Head of caudate nucleus (tissue), 42 donors: ENCODE data around the gene AK8.

Experiments
- DNase-seq, 42 donors: peaks; one replicate each; pipeline versions ENCODE4 v3.0.0 to v3.0.0-alpha.2; 2020 to 2021; ENCODE audit warnings: mixed read lengths in 7 of 42
- intact Hi-C: fragments of 100-400 bp; cut with DNase I; formaldehyde crosslinking; loops from one replicate; pipeline ENCODE4 v1.15.0; 2022

The AK8 gene

GRCh38 chr9:132864691-132865090 is 13.4 kb downstream of the AK8 start:
- DNase-seq: no peak
- intact Hi-C loops: no loop called here

DNA sequence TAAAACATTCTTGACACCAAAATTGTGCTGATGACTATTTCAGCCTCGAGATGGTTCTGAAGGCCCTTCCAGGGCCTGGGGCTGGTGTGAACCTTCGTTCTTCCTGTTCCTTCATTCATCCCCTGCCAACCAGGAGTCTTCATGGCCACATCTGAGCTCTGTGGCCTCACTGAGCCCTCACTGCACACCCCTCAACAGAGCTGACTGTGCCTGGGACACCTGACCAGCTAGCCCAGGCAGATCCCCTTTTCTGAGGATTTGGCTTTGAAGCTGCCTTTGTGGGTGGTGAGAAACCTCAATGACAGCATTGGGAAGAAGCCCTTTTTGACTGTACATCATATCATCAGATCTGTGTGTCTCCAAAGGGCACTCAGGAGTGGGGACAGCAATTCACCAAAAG is 13.8 kb downstream of the AK8 start:
- no peak for DNase-seq
- intact Hi-C loops: no loop called here

DNA sequence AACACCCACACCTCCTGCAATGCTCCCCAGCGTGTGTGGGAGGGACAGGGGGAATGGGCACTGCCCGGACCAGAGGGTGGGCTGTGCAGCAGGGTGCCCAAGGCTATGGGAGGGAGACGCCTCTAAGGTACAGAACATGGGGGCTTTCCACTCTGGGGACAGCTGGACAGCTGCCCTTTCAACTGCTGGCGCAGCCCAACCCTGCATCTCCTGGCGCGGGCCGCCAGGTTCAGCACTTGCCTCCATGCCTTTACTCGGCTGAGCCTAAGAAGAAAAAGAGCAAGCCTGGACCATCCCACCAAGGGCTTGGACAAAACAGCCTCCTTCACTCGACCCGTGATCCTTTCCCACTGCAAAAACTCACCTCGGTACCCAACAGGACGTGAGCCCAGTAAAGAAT is 15.0 kb downstream of the AK8 start:
- intact Hi-C loops: no loop called here
- DNase-seq: no peak

GRCh38 chr9:132862533-132862932 is 15.6 kb downstream of the AK8 start:
- intact Hi-C loops: no loop called here
- DNase-seq: no peak

DNA sequence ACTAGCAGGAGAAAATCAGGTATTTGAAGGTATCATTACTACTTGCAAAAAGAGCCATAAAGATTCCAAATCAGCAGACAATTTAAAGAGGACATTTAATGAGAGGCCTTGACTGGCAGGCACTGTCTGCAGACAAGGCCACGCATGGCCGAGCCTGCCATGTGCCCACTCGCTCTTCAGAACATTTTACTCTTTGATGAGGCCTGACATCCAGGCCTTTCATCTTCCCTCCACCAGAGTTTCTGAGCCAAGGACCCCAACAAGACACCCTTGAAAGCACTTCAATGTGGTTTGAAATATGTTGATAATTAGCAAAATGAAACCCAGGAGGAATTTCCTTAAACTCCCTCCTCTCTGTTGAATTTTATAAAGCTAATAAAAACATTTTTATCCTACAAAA is 16.4 kb downstream of the AK8 start:
- DNase-seq: no peak

DNA sequence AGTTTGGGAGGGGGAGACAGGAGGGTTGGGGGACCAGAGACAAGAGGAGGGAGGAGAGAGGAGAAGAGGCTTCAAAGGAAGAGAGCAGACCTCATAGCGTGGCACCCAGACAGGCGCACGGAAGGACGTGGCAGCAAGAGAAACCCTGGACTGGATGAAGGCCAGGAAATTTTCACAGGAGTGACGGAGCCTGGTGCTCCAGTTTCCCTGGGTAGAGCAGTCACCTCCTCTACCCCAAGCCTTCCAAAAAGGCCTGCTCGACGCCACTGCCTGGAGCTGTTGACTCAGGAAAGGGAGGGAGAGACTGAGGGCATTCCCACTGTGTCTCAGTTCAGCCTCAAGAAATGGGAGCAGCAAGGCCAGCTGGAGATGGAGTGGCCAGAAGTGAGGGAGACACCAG is 19.3 kb downstream of the AK8 start:
- DNase-seq: no peak
- intact Hi-C loops: no loop called here

More for the DNA sequence above, 16.4 kb downstream of the AK8 start:
- intact Hi-C loops: no loop called here

DNA sequence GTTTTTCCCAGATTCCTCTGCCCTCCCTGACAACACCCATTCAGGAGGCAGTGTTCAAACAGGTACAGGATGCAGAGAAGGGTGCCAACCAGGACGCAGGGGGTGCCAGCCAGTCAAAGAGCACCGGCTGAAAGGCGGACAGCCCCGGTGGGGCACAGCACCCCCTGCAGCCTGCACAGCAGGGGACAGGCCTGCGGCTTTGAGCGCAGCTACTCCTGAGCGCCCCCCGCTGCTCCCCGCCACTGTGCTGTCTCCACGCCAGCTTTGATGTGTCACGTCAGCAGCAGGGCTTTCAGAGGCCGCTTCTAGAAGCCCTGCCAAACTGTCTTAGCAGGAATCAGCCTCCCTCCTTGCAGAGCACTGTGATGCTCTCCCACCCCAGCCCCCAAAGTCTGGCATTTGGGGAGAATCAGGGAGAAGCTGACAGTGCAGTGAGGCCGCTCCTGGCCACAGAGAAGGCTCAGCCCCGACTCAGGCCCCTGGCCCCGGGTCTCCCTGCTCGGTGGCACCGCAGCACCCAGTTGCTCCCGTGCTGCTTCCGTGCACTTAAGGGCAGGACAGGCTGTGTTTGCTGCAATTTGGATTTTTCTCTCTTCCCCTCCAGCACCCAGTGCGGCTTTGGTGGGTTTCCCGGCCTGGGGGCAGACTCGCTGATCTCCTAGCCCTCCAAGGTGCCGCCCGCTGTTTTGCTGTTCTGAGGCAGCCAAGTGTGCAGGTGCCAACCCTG is 20.3 kb downstream of the AK8 start:
- intact Hi-C loops: no loop called here
- DNase-seq: no peak

- intact Hi-C loops: no loop called here
- DNase-seq: peak in 7 of 42 donors; percentile 11 to 63 (median 29)
Observed at GRCh38 chr9:132857031-132857430, 21.1 kb downstream of the AK8 start.

GRCh38 chr9:132855904-132856303 is 22.2 kb downstream of the AK8 start:
- DNase-seq: no peak

DNA sequence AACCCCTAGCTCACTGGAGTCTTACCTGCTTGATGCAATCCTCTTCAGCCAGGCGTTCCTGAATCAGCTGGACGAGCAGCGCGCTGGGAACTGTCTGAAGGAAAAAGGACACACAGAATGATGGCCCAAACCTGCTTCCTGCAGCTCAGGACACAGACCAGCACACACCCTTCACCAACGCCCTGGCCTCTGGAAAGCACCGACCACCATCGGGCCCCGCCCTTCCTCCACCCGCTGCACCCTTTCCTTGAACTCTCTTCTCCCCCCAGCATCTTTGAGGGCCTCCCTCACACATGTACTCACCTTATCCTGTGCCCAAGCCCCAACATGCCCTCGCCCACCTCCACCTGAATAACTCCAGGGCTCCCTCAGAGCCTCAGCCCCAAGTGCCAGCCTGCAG is 23.3 kb downstream of the AK8 start:
- intact Hi-C loops: no loop called here
- DNase-seq: no peak

More at GRCh38 chr9:132855904-132856303, 22.2 kb downstream of the AK8 start:
- intact Hi-C loops: no loop called here

DNA sequence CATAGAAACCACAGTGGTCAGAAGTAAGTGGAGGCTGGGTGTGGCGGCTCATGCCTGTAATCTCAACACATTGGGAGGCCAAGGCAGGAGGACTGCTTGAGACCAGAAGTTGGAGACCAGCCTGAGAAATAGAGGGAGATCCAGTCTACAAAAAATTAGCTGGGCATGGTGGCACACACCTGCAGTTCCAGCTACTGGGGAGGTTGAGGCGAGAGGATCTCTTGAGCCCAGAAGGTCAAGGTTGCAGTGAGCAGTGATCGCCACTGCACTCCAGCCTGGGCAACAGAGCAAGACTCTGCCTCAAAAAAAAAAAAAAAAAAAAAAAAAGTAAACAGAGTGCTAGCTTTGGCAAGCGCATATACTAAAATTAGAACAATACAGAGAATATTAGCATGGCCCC is 24.6 kb downstream of the AK8 start:
- intact Hi-C loops: no loop called here
- no peak for DNase-seq

DNA sequence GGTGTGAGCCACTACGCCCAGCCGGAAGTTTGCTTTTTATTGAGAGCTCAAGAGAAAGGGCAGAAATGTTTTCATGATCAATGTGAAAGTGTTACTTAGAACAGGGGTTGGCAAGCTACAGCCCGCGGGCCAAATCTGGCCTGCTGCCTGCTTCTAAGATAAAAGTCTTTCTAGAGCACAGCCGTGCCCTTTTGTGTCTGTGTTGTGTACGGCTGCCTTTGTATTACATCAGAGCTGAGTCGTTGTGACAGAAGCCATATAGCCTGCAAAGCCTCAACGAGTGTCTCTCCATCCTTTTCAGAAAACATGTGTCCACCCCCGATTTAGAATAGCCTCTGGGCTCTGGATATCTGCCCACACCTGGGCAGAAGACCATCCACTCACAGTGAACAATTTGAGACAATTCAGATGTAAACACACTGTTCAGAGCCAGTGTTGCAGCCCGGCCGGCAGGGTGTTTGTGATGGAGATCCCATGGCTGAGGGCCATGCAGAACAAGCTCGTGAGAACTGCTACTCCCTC is 28.8 kb downstream of the AK8 start:
- DNase-seq: peak in 18 of 42 donors; percentile 7 to 61 (median 19)

GRCh38 chr9:132846918-132847515 is 31.1 kb downstream of the AK8 start:
- intact Hi-C loops: no loop called here
- DNase-seq: no peak

More for the DNA sequence above, 28.8 kb downstream of the AK8 start:
- intact Hi-C loops: no loop called here

DNA sequence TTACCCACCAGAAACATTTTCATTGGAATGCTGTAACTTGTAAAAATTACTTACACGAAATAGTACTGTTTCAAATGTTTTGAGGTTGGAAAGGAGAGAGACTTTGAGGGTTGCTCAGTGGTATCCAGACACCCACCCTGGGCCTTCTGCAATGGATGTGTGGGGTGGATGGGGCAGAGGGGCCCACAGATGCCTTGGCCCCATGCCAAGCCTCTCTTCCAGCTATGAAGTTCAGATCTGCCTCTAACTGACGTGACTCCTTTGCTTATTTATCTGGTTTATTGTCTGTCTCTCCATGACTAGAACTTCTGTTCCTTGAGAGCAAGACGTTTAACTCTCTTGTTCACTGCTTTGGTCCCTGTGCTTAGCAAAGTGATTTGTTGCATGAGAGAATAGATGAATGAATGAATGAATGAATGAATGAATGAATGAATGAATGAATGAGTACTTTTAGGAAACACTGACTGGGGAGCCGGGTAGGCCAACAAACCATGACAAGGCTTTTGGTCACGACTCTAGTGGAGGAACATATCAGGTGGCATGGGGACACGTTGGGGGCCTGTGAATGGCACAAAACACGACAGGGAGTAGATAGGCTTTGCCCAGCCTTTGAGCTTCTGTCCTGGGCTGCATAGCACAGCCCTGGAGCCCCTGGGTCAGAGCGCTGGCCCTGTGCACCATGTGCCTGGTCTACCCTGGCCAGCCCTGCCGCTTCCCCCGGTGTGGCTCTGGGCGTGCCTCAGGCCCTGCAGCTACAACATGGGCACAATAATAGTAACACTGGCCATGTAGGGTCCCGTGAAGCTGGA is 31.8 kb downstream of the AK8 start:
- DNase-seq: no peak
- intact Hi-C loops: no loop called here

GRCh38 chr9:132842124-132843044 is 35.7 kb downstream of the AK8 start:
- no peak for DNase-seq
- intact Hi-C loops: no loop called here

- DNase-seq: no peak
- intact Hi-C loops: no loop called here
Observed at GRCh38 chr9:132840980-132841379, 37.1 kb downstream of the AK8 start.

GRCh38 chr9:132838291-132838690 is 39.8 kb downstream of the AK8 start:
- no peak for DNase-seq
- intact Hi-C loops: no loop called here

DNA sequence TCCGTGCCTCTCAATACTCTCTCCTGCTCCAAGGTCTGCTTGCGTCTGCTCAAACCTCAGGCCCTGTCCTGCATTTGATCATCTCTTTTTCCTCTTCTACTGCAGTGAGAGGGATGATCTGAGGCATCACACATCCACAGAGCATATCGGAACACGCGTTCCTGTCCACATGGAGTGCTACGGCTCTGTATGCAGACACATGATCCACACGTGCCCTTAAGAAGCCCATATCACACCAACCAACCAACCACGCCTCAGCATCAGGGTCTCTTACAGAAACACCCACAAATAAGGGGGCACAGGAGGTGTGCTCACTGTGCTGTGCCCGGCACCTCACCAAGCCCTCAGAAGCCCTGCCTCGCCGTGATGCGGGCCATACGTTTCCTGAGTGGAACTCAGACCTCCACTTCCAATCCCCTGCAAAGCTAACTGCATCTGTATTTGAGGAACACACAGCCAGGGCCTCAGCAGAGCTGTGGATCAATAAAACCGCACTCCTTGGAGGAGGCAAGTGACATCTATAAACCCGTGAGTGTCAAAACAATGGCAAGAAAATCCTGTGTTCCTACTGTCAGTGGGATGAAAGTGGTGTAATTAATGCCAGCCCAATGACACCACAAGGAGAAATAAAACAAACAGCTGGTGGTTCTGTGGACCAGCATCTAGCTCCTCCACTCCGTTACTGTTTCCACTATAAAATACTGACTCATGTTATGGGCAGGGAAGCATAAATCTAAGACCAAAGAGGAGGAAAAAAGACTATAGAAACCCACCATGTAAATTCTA is 40.4 kb downstream of the AK8 start:
- intact Hi-C loops: no loop called here
- no peak for DNase-seq
